GM21737 (cell line): ENCODE results near the gene PEPD.
"Not testable (repeated sequence)": the region's sequence is repeated elsewhere in the genome, so short reads cannot be mapped to it uniquely, and the experiment has no call there.

Experiments used
- ATAC-seq: cut with Tn5 transposase; IDR thresholded peaks from one replicate; pipeline ENCODE4 v1.9.1; 2021; ENCODE audit warnings: mild to moderate bottlenecking, moderate library complexity; ENCODE audit not compliant: unreplicated experiment

The PEPD gene

GRCh38 chr19:33521480-33522370 is at the start of gene PEPD:
TSS of gene PEPD (minus strand) at chr19:33521791. CDS start at chr19:33521760, 31 bp downstream.
- peak; percentile 86 for ATAC-seq

GRCh38 chr19:33569821-33570220 is 48.2 kb upstream of the PEPD start:
- no peak for ATAC-seq

- ATAC-seq = no peak
Measured at GRCh38 chr19:33568706-33569105, 47.1 kb upstream of the PEPD start.

GRCh38 chr19:33564836-33565338 is 43.3 kb upstream of the PEPD start:
- ATAC-seq = no peak

GRCh38 chr19:33562636-33563035 is 41.0 kb upstream of the PEPD start:
- no peak for ATAC-seq

- not testable (repeated sequence) for ATAC-seq
Measured at GRCh38 chr19:33561666-33562065, 40.1 kb upstream of the PEPD start.

- ATAC-seq = no peak
Measured at GRCh38 chr19:33561261-33561660, 39.7 kb upstream of the PEPD start.

GRCh38 chr19:33559996-33560395 is 38.4 kb upstream of the PEPD start:
- no peak for ATAC-seq

- no peak for ATAC-seq
Measured at GRCh38 chr19:33558856-33559255, 37.3 kb upstream of the PEPD start.

- ATAC-seq = no peak
Measured at GRCh38 chr19:33558151-33558550, 36.6 kb upstream of the PEPD start.

- ATAC-seq = no peak
Measured at GRCh38 chr19:33557720-33558119, 36.1 kb upstream of the PEPD start.

- no peak for ATAC-seq
Measured at GRCh38 chr19:33557196-33557595, 35.6 kb upstream of the PEPD start.

GRCh38 chr19:33556261-33556660 is 34.7 kb upstream of the PEPD start:
- ATAC-seq = no peak

- not testable (repeated sequence) for ATAC-seq
Measured at GRCh38 chr19:33555726-33556125, 34.1 kb upstream of the PEPD start.

- no peak for ATAC-seq
Measured at GRCh38 chr19:33554821-33555220, 33.2 kb upstream of the PEPD start.

GRCh38 chr19:33554391-33554790 is 32.8 kb upstream of the PEPD start:
- ATAC-seq = no peak

GRCh38 chr19:33553530-33554310 is 32.1 kb upstream of the PEPD start:
- no peak for ATAC-seq

GRCh38 chr19:33552928-33553279 is 31.3 kb upstream of the PEPD start:
- ATAC-seq = no peak

GRCh38 chr19:33552191-33552927 is 30.8 kb upstream of the PEPD start:
- no peak for ATAC-seq

GRCh38 chr19:33551676-33552075 is 30.1 kb upstream of the PEPD start:
- ATAC-seq = no peak

- no peak for ATAC-seq
Measured at GRCh38 chr19:33550768-33551167, 29.2 kb upstream of the PEPD start.
